GM20000 (cell line): ENCODE measurements around the gene ZBED2.

Source experiments
- DNase-seq: peaks from one replicate; pipeline ENCODE4 v3.0.0; 2012; ENCODE audit warnings: low spot score
- TF ChIP-seq, protein P1 (sequence below): IDR thresholded peaks from 2 replicates; pipeline ENCODE4 v1.5.1; 2012; ENCODE audit warnings: mild to moderate bottlenecking, control low read depth; ENCODE audit errors: extremely low read depth, missing control alignments

Gene ZBED2

GRCh38 chr3:111604119-111604518 lies 9.0 kb upstream of the ZBED2 start:
- TF ChIP-seq, protein P1, sequence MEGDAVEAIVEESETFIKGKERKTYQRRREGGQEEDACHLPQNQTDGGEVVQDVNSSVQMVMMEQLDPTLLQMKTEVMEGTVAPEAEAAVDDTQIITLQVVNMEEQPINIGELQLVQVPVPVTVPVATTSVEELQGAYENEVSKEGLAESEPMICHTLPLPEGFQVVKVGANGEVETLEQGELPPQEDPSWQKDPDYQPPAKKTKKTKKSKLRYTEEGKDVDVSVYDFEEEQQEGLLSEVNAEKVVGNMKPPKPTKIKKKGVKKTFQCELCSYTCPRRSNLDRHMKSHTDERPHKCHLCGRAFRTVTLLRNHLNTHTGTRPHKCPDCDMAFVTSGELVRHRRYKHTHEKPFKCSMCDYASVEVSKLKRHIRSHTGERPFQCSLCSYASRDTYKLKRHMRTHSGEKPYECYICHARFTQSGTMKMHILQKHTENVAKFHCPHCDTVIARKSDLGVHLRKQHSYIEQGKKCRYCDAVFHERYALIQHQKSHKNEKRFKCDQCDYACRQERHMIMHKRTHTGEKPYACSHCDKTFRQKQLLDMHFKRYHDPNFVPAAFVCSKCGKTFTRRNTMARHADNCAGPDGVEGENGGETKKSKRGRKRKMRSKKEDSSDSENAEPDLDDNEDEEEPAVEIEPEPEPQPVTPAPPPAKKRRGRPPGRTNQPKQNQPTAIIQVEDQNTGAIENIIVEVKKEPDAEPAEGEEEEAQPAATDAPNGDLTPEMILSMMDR, result no peak
- DNase-seq, result no peak

DNA sequence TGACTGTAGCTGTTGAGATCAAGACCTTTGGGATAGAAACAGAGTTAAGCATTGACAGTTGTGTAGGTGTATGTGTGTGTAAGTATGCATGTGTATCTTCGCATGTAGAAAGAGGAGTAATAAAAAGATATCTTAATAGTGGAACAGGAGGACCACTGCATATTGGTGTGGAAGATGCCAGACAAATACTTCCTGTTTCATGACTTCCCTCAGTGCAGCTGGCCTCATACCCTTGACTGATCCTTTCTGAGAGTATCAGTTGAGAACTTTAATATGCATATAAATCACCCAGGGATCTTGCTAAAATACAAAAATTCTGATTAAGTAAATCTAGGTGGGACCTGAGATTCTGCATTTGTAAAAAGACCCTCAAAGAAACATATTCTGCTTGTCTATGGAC lies 8.5 kb upstream of the ZBED2 start:
- TF ChIP-seq, protein P1, result no peak
- no peak for DNase-seq

GRCh38 chr3:111601810-111602209 lies 6.7 kb upstream of the ZBED2 start:
- DNase-seq, result no peak

GRCh38 chr3:111598552-111598951 lies 3.4 kb upstream of the ZBED2 start:
- TF ChIP-seq, protein P1, result no peak
- no peak for DNase-seq

More at GRCh38 chr3:111601810-111602209, 6.7 kb upstream of the ZBED2 start:
- TF ChIP-seq, protein P1, result no peak

DNA sequence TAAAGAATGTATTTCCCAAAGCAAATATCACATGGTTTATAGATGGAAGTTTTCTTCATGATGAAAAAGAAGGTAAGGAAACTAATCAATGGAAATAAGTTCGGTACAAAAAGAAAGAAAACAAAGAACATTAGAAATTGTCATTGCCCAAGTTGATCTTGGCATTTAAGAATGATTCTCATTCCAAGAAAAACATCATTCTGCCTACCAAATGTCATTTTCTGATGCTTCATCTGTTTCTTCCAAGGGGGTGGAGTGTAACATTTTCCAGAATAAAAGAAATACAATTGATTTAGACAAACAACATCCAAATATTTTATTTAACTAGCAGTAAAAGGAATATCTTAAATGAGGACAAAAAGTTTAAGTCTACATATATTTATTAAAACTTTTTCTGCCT lies 3.0 kb upstream of the ZBED2 start:
- TF ChIP-seq, protein P1, result no peak
- DNase-seq, result no peak

DNA sequence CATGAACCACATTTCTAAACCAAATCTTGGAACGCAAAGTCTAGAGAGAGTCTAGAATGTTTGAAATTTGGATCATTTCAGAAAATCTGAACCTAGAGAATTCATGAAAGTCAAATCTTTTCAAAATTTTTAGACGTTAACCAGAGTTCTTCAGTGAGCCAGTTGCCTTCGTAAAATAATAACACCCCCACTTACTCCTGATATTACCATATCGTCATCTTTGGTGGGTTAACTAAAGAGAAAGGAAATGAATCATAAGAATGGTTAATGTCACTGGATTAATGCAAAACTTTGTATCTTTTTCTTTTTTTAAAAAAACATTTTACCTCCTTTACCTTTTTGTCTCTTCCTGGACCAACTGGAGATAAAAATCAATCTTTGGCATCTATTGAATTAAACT lies 1.2 kb upstream of the ZBED2 start:
- TF ChIP-seq, protein P1, result no peak
- DNase-seq, result no peak

- TF ChIP-seq, protein P1, result no peak
- DNase-seq, result no peak
These were observed 365 bp downstream of the ZBED2 start for GRCh38 chr3:111594781-111595180.
